HCEC 1CT (cell line): ENCODE data around the gene GRAP.
A peak's percentile ranks its signal among the peaks of the same experiment; 100 is the strongest.
"Not testable (repeated sequence)": the region's sequence is repeated elsewhere in the genome, so short reads cannot be mapped to it uniquely, and the experiment has no call there.

Source experiments
- DNase-seq: peaks from one replicate; pipeline ENCODE4 v3.0.0-alpha.2; 2017

The GRAP gene

GRCh38 chr17:19046782-19047375 is at the start of gene GRAP:
GRAP (minus strand) TSS chr17:19046957; CDS start chr17:19046926, 31 bp downstream.
- DNase-seq: not testable (repeated sequence)

GRCh38 chr17:19093684-19094438 is 47.1 kb upstream of the GRAP start:
- not testable (repeated sequence) for DNase-seq

- peak; percentile 30 for DNase-seq
Observed at GRCh38 chr17:19092737-19093683, 46.3 kb upstream of the GRAP start.

- DNase-seq: not testable (repeated sequence)
Observed at GRCh38 chr17:19090058-19090772, 43.5 kb upstream of the GRAP start.

GRCh38 chr17:19088804-19089685 is 42.3 kb upstream of the GRAP start:
- not testable (repeated sequence) for DNase-seq

- DNase-seq: not testable (repeated sequence)
Observed at GRCh38 chr17:19077386-19077785, 30.6 kb upstream of the GRAP start.

GRCh38 chr17:19076398-19077192 is 29.8 kb upstream of the GRAP start:
- DNase-seq: not testable (repeated sequence)

GRCh38 chr17:19070318-19071168 is 23.8 kb upstream of the GRAP start:
- DNase-seq: not testable (repeated sequence)

GRCh38 chr17:19064378-19064777 is 17.6 kb upstream of the GRAP start:
- DNase-seq: peak; percentile 0

- not testable (repeated sequence) for DNase-seq
Observed at GRCh38 chr17:19063326-19063956, 16.7 kb upstream of the GRAP start.

- DNase-seq: not testable (repeated sequence)
Observed at GRCh38 chr17:19062718-19063325, 16.1 kb upstream of the GRAP start.

GRCh38 chr17:19062009-19062717 is 15.4 kb upstream of the GRAP start:
- DNase-seq: not testable (repeated sequence)

- not testable (repeated sequence) for DNase-seq
Observed at GRCh38 chr17:19055447-19055846, 8.7 kb upstream of the GRAP start.

GRCh38 chr17:19048826-19049225 is 2.1 kb upstream of the GRAP start:
- DNase-seq: not testable (repeated sequence)

GRCh38 chr17:19047510-19047909 is 753 bp upstream of the GRAP start:
- not testable (repeated sequence) for DNase-seq

GRCh38 chr17:19044643-19045042 is 2.1 kb downstream of the GRAP start:
- DNase-seq: not testable (repeated sequence)

- not testable (repeated sequence) for DNase-seq
Observed at GRCh38 chr17:19043032-19043431, 3.7 kb downstream of the GRAP start.

- not testable (repeated sequence) for DNase-seq
Observed at GRCh38 chr17:19042369-19042768, 4.4 kb downstream of the GRAP start.
